ENCODE results near the gene ARHGAP30.

ARHGAP30 gene

DNA sequence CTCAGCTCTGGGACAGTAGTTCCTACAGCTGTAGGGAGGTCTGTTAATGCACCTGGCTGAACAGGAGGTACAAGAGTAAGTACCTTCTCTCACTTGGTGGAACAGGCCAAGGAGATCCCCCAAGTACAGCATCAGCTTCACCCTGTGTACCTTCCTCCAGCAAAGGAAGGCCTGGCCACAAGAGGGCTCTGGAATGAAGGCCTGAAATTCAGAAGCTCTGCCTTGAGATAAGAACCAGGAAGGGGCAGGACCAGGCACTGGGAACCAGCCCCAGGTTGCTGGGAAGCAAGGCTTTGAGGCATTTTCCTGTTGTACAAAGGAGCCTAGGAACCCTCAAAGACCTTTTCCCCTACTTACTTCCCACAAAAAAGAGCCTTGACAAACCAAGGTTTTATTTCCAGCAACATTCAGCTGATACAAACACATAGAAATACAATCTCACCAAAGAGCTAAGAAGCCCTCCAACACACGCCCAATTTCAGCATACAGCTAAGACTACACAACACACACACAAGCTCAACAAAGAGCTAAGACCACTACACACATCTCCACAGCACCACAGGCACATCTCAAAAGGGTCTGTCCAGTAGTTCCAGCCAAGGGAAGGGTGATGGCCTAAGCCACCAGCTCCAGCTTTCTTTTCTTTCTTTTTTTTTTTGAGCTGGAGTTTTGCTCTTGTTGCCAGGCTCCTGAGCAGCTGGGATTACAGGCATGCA lies 72.2 kb downstream of the ARHGAP30 start:
- Histone ChIP-seq H3K9me2 (ENCODE audit: low read depth, low read length) (no peaks in the 10 kb centered on the region), H3K27ac (ENCODE audit: low read depth, low read length, poor library complexity, severe bottlenecking) (no peak overlapping the region), H4K20me1 (ENCODE audit: insufficient read depth, low read length) (no peaks in the 10 kb centered on the region), H3K27me3 (ENCODE audit: insufficient read depth, low read length) (no peaks in the 10 kb centered on the region), H3K79me2 (ENCODE audit: insufficient read depth, low read length) (no peaks in the 10 kb centered on the region), H3K4me2 (ENCODE audit: low read length) (no peak overlapping the region), H3K9ac (ENCODE audit: low read length) (no peak overlapping the region), H3F3A (ENCODE audit: insufficient read depth, low read length) (0 out of 2 replicates have a peak, but pooled peaks cover 2% of the 10 kb centered on the region), H3K9me3 (ENCODE audit: low read length) (no peaks in the 10 kb centered on the region), H3K36me3 (ENCODE audit: insufficient read depth, low read length) (peaks cover 47% of the 10 kb centered on the region; the same call in 1 of the 2 replicates), H3K4me3 (ENCODE audit: low read depth, low read length, poor library complexity, severe bottlenecking) (no peak overlapping the region), H3K4me1 (ENCODE audit: insufficient read depth, low read length, severe bottlenecking) (no peaks in the 10 kb centered on the region), H2AFZ (ENCODE audit: low read length) (no peak overlapping the region)
- TF ChIP-seq, protein P1, sequence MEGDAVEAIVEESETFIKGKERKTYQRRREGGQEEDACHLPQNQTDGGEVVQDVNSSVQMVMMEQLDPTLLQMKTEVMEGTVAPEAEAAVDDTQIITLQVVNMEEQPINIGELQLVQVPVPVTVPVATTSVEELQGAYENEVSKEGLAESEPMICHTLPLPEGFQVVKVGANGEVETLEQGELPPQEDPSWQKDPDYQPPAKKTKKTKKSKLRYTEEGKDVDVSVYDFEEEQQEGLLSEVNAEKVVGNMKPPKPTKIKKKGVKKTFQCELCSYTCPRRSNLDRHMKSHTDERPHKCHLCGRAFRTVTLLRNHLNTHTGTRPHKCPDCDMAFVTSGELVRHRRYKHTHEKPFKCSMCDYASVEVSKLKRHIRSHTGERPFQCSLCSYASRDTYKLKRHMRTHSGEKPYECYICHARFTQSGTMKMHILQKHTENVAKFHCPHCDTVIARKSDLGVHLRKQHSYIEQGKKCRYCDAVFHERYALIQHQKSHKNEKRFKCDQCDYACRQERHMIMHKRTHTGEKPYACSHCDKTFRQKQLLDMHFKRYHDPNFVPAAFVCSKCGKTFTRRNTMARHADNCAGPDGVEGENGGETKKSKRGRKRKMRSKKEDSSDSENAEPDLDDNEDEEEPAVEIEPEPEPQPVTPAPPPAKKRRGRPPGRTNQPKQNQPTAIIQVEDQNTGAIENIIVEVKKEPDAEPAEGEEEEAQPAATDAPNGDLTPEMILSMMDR (IDR thresholded peaks at IDR 0.05; ENCODE audit: low read length), result peak; percentile 66
- no peak for TF ChIP-seq EZH2 (IDR thresholded peaks at IDR 0.05; ENCODE audit: borderline replicate concordance, low read length)

Measured in OCI-LY1 (cell line).